Endometrium (tissue), 2 donors: Measurements from ENCODE around the gene ITGBL1.

Source experiments
- FAIRE-seq: peaks from 2 replicates; lab custom pipeline; 2012; peaks lifted over from hg19 to GRCh38; lab: Jason Lieb, UNC
- donor health status: control.
- donor health status: control.

Gene ITGBL1

DNA sequence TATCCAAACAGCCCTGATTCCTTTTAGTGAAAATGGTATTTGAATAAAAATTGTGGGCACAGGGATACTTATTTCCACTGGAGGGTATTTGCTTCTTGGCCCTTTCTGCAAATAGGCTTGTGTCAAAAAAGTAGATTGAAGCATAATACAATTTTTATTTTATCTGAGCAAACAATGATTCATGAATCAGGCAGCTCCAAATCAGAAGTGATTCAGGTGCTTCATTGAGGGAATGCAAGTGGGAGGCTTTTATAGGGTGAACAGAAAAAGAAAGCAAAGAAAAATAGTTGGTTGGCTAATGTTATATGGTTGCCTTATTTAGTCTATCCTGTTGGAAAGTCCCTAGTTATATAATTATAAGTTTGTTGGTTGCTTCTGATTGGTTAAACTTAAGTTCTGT is 117.9 kb downstream of the ITGBL1 start:
- FAIRE-seq: no peak

DNA sequence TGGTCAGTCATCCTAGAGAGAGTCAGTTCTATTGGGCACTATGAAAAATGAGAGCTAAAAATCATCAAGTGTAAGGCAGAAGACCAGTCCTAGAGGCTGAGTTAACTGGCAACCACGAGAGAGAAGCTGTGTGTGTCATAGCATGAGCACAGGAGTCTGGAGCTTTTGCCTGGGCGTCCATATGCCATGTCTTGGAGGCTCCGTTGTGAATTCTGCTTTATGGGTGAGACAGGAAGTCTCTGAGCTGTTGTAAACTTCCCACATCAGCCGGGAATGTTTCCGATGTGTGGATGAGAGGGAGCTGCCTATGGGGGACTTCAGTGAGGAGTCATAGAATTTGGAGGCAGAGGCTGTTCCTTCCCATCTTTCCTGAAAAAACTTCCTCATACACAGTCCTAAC is 120.0 kb downstream of the ITGBL1 start:
- FAIRE-seq: no peak

DNA sequence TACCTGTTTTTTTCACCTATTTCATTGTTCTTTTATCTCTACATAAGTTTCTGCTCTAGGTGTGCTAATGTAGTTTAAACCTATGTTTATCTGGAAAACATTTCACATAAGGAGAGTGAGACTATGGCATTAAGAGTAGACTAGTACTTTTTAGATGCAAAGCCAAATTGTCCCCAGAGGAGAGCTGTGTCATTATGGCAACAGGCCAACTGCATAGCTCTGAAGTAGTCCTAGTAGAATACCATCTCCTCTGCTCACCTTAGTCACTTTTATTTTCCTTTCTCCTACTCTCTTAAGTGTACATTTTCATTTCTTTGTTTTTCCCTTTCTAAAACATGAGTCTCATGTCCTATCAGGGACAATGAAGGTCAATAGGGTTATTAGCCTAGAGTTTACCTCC is 123.1 kb downstream of the ITGBL1 start:
- no peak for FAIRE-seq

DNA sequence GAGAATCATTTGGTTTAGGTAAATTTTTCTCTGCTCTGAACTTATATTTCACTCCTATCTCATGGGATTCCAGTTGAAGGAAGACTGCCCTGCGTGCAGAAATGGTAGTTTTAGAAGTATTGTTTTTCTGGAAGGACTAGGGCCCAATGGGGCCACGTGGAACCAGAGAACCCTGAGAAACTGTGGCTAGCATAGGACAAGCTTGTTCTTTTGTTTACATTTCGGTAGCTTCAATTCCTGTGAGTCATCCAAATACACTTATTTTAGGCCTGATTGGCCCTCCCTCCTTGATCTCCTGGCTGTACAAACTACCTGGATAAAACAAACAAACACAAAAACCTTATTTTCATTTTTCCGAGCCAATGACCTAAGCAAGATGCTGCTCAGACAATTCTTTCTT is 124.0 kb downstream of the ITGBL1 start:
- no peak for FAIRE-seq

DNA sequence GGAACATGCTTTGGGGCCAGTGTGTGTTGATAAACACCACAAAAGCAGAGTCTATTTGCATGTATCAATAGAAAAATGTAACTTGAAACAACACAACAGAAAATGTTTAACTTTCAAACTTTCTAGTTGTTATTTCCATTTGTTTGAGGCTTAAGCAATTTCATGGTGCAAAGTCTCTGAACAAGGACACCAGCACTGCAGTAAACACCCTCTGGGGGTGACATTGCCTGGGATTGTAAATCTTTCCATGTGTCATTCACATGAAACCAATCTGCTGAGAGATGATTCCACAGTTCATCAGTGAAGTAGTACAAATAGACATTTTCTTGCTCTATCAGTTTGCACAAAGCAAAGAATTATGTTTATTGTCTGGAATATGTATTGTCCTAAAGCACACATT is 124.5 kb downstream of the ITGBL1 start:
- no peak for FAIRE-seq

DNA sequence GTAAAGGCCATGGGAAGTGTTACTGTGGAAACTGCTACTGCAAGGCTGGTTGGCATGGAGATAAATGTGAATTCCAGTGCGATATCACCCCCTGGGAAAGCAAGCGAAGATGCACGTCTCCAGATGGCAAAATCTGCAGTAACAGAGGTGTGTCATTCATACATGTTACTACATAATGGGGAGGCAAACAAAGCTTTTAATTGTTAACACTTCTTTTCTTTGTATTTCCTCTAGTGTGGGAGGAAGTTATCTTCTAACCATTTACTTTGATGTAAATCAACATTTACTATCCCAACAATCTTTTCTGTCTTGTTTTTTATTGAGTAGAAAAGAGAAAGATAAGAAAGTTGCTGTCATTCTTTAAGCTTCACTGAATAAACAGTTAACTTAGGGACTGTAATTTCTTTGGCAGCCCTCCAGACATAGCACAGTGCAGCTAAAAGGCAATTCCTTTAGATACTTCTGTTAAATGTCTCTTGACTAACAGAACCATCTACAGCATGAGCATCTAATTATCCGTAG is 126.9 kb downstream of the ITGBL1 start:
- no peak for FAIRE-seq

DNA sequence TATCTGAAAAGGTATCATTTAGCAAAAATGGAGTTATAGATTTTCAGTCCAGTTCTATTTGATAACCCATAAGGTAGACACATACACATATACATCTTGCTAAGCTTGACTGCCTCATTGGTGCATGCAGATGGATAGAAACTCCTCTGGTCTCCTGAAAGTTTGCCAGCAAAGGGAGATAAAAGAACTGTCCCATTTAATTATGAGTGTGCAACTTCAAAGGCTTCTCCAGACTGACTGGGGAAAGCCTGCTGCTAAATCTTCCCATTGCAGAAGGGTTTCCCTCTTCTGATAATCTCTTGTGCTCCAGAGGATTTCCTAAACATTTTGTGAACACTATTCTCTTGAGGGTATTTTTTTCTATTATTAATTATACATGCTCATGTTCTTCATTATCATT is 131.9 kb downstream of the ITGBL1 start:
- FAIRE-seq: no peak

DNA sequence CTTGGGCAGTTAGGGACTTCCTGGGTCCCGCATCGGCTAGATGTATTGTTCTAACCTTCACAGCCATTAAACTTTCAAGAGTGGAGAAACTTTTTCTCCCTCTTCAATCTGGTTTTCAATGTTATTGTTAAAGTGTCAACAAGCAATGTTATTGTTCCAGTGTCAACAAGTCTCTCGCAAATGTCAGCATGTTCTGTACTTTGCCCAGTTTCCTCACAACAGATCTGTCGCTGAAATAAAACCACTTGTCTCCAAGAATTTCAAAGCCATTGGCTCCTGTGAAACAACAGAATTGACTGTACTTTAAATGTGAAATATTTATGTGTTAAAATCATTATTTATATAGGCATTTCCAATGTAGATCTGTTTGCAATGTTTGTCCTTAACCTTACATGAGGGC is 138.0 kb downstream of the ITGBL1 start:
- FAIRE-seq: peak; percentile 35

DNA sequence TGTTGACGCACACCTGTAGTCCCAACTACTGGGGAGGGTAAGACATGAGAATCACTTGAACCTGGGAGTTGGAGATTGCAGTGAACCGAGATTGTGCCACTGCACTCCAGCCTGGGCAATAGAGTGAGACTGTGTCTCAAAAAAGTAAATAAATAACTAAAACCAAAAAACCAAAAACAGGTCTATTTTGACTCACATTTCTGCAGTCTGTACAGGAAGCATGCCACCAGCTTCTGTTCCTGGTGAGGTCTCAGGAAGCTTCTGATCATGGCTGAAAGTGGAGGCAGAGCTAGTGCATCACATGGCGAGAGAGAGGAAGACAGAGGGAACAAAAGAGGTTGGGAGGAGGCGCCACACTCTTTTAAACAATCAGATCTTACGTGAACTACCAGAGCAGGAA is 142.5 kb downstream of the ITGBL1 start:
- no peak for FAIRE-seq

DNA sequence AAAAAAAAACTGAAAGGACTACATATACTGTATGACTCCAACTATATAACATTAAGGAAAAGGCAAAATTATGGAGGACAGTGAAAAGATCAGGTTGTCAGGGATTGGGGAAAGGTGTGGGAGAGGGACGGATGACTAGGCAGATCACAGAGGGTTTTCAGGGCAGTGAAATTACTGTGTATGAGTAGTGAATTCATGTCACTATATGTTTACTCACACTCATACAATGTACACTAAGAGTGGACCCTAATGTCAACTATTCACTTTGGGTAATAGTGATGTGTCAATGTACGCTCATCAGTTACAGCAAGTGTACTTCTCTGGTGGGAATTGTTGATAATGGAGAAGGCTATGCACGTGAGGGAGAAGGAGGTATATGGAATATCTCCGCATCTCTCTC is 144.3 kb downstream of the ITGBL1 start:
- FAIRE-seq: no peak

DNA sequence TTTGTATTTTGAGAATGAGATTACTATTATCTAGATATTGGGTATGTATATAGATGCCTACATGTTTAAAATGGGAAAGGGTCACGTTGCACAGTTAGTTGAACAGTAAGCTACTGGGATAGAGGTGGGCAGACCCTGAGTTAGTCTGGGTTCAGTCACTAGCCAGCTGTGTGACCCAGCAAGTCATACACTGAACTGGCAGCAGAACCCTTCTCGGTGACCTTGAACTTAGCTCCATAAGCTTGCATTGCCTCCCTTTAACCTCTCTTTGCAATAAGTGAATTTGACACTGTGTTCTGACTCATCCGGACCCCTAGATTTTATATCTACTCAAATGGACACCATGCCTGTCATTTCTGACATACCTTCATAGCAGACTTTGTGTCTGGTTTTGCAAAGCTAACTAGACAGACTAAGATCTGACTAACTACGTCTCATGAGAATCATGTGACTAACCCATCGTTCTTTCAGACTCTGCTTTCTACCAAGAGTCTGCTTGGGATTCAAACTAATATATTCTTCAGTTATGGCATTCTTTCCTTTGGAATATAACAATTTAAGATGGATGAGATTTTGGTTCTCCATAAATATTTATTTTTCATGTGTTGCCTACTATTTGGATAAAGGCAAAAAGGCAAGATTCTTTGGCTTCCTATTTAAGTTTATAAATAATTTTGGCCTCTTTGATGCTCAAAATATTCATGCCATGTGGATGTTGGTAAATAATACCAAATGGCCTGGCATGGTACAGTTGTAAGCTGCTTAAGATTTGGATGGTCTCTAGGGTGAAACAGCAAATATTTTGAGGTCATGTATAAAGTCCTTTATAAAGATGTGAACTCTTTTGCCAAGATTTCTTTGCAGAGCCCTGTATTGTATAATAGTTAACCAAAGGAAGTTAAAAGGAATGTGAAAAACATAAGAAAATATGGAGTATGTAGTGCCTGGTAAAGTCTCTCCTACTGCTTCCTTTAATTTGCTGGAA is 159.3 kb downstream of the ITGBL1 start:
- no peak for FAIRE-seq

DNA sequence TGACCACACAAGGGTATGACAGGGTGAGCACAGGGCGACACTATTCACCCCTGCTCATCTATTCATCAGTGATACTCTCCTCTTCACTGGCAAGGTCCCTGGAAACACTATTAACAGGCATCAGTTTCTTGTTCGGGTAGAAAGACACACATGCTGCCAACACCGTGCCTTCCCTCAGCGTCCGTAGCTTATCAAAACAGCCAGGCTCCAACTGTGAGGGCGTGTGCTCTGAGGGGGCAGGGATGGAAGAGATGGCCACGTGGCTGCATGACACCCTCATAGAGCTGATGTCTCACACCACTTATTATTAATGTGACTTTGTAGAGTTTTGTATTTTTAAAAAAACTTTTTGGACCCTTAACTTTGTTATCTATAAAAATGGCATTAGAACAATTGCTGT is 160.3 kb downstream of the ITGBL1 start:
- no peak for FAIRE-seq

DNA sequence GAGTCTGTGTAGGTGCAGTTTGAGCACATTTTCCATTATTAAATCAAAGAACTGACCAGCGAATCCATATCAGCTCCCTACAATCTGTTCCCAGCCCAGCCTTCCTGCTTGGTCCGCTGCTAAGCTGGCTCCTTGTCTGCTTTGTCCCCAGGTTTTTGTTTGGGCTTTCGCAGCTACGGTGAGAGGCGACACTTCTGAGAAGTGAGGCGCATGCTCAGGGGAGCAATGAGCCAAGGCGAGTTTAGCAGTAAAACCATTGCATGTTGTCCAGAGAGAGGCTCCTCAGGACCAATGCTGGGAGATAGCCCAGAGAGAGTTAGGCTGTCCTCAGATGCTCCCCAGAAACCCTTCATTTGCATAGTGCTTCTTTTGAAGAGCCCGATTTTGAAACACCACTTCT is 162.0 kb downstream of the ITGBL1 start:
- no peak for FAIRE-seq

DNA sequence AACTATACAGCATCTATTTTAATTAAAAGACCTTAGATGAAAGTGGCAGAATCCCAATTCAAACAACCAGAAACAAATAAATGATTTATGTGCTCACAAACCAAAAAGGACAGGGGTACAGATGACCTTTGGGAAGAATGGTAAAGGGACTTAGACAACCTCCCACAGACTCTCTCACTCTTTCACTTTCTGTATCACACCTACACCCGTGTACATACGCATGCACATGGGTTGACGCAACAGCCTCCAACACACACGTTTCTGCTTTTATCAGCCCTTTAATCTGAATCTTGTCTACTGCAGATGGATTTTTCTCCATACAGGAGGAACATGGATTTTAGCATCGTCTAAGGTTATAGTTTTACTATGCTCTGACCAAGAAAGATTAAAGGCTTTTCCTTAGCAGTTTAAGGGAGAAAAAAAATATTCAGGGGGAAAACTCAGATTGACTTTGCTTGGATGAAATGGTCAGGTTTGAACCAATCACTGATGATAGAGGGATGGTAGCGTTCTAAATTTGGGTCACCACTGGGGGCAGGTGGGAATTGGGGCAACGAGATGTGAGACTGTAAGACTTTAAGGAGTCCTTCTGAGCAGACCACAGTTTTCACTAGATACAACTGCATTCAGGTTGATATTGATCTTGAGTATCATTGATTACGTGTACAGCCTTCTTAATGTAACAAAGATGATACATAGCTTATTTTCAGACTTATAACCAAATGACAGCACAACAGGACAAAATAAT is 166.1 kb downstream of the ITGBL1 start:
- no peak for FAIRE-seq

DNA sequence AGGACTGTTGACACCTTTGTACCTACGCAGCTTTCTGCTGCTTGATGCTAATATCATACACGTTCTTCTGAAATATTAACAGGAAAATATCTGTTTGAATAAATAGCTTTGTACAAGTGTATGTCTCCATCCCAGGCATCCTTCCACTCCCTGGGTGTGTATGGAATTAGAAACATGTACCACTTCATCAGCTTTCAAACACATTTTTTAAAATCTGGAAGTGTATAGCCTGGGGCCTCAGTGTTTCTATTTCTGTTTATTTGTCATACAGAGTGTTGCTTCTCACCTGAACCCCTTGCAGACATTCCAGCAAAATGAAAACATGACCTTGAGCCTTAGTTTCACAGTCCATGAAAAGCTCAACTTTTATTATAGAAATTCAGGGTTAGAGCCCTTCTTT is 168.6 kb downstream of the ITGBL1 start:
- FAIRE-seq: no peak

DNA sequence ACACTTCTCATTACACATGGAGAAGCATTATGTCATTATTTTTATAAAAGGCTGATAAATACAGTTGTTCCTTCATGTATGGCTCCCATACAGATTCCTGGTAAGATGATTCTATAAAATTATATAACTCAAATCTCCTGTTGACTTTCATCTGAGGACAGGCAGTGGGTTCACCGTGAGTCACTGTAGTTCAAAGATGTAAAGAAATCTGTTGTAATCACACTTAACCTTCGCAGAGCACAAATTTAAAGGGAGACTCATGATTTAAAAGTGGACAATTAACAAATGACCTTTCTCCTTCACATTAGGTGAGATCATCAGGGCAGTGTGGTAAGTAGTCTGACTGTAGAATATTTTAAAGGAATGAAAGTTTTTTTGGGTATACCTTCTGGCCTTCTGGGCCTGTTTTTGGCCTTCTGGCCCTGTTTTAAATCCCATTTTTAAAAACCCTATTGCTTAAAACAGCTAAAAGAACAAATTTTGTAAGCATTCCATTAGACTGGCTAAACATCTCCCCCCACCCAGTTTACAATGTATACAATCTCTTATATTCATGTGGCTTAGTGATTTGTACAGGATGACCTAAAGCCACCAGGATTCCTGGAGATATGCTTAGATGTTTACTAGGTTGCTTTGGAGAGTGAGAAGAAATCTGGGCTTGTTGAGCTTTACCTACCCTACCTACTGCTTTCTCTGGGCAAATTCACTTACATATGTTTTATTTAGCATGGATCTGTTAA is 171.2 kb downstream of the ITGBL1 start:
- no peak for FAIRE-seq

DNA sequence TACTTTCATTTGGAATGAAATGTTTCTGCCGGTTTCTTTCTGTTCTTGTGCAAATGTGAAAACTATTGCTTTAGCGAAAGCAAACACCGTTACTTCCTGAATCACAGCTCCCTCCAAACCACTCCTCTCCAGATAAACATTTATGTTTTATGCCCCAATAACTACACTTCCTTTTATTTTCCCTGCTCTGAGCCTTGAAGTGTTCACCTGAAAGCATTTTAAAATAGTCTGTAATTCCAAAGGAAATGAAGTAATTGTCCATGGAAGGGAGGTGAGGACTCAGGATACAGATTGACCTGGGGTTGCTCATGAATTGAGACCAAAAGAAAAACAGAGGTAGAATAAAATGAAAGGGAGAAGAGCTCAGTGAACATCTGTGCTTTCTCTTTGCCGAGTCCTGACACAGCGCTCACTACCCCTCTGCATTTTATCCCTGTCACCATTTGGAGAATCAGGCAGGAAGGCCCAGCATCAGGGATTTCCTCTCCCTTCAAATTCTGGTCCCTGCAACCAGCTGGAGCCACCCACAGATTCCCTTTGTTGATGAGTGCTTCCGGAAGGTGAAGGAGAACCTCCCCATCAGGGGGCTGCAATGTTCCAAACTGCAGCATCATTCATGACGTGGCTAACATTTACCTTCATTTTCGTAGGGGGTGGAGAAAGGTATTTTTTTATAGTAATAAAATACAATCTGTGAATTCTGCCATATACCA is 171.9 kb downstream of the ITGBL1 start:
- no peak for FAIRE-seq

DNA sequence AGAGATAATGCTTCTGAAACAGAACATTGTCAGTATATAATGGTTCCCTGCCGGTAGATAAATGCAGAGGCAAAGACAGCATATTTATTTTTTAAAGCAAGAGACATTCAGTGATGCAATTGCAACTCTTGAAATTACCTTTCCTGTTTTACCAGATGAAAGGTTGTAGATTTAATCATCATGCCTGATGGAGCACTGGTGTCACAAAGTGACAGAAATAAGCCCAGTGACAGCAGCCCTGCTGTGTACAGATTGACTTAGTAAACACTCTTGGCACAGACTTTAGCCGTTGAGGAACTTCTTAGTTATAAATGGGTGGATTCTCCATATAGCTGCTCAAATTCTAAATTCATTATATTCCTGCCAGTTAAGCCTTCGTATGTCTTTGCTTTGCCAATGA is 172.5 kb downstream of the ITGBL1 start:
- FAIRE-seq: no peak

DNA sequence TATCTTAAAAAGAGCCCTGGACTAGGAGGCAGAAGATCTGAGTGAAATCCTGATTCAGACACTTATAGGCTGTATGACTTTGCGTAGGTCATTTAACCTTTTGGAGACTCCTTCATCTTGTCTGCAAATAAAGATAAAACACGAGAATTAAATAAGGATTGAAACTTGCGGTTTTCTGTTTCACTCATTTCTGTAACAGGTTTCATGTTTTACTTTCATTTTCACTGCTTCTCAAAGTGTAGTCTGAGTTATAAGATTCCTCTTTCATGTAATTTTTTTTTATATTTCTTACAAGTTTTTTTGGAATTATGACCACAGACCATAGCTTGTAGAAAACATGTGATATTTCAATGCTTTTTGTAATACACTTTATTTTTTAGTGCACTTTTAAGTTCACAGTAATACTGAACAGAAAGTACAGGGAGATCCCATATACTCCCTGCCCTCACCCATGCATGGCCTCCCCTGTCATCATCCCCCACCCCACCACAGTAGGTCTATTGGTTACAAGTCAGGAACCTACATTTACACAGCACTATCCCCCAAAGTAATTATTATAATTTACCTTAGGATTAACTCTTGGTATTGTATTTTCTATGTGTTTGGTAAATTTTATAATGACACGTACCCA is 174.6 kb downstream of the ITGBL1 start:
- peak; percentile 74 for FAIRE-seq

DNA sequence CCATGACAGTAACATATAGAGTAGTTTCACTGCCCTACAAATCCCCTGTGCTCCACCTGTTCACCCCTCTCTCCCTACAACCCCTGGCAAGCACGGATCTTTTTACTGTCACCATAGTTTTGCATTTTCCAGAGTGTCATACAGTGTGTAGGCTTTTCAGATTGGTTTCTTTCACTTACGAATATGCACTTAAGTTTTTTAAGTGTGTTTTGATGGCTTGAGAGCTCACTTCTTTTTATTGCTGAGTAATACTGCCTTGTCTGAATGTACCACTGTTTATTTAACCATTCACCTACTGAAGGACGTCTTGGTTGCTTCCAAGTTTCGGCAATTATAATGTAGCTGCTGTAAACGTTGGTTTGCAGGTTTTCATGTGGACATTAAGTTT is 175.1 kb downstream of the ITGBL1 start:
- no peak for FAIRE-seq

DNA sequence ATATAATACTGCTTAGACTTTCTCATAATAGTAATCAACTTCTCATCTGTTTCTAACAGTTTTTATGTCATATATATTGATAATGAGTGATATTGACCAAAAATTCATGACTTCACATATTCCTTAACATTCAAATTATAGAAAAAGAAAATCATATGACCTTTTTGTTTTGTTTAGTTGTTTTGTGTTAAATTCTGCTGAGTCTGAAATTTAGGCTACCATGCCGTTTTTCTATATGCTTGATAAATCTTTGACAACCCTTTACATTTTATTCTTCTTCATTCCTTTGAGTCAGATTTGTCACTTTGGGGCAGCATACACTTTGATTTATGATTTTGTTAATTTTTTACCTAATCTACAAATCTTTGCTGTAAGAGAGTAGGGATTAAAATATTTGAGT is 176.4 kb downstream of the ITGBL1 start:
- no peak for FAIRE-seq
